Osteoblast (primary cell): ENCODE data around the gene FCMR. TPM values are rescaled to one million over a fixed set of nuclear protein-coding genes. Genes with fewer than 3 reads are reported as not detected.
A peak's percentile ranks its signal among the peaks of the same experiment; 100 is the strongest.

ENCODE experiments used
- DNase-seq: peaks from one replicate; pipeline ENCODE4 v3.0.0; 2011; ENCODE audit warnings: low spot score, mixed read lengths; ENCODE audit not compliant: insufficient read length; ENCODE audit errors: missing footprints
- H2AFZ ChIP-seq: 2 replicates; pipeline ENCODE4 v1.6.0; 2011; ENCODE audit warnings: mild to moderate bottlenecking, low read length
- H3K27ac ChIP-seq: 2 replicates; pipeline ENCODE4 v1.5.1; 2011; ENCODE audit warnings: mild to moderate bottlenecking, low read depth, low read length, moderate library complexity
- H3K27me3 ChIP-seq: 2 replicates; pipeline ENCODE4 v1.6.0; 2012; ENCODE audit warnings: mild to moderate bottlenecking, control low read depth, inconsistent platforms, low read length, moderate library complexity; ENCODE audit not compliant: insufficient read depth
- H3K36me3 ChIP-seq: 2 replicates; pipeline ENCODE4 v1.5.1; 2011; ENCODE audit warnings: mild to moderate bottlenecking, low read length, control low read depth, moderate library complexity; ENCODE audit not compliant: insufficient read depth
- H3K4me1 ChIP-seq: 2 replicates; pipeline ENCODE4 v1.5.1; 2011; ENCODE audit warnings: mild to moderate bottlenecking, low read length, control low read depth, moderate library complexity; ENCODE audit not compliant: insufficient read depth
- H3K4me2 ChIP-seq: 2 replicates; pipeline ENCODE4 v1.6.0; 2011; ENCODE audit warnings: mild to moderate bottlenecking, low read length; ENCODE audit not compliant: insufficient read depth
- H3K4me3 ChIP-seq: fragments of 200-600 bp; sonication (generic); 3 replicates; pipeline ENCODE4 v1.5.1; 2012; ENCODE audit warnings: mild to moderate bottlenecking, low read length, inconsistent platforms; ENCODE audit not compliant: insufficient read depth
- H3K79me2 ChIP-seq: 2 replicates; pipeline ENCODE4 v1.6.0; 2012; ENCODE audit warnings: mild to moderate bottlenecking, low read length, control low read depth, inconsistent platforms; ENCODE audit not compliant: insufficient read depth
- H3K9me3 ChIP-seq: 2 replicates; pipeline ENCODE4 v1.5.1; 2011; ENCODE audit warnings: low read depth, low read length, control low read depth
- H4K20me1 ChIP-seq: 2 replicates; pipeline ENCODE4 v1.6.0; 2012; ENCODE audit warnings: mild to moderate bottlenecking, low read length, control low read depth; ENCODE audit not compliant: insufficient read depth
- total RNA-seq: library from RNA; depleted of rRNA; stranded (reverse); fragments of >200 nt; gene quantifications from 2 replicates; pipeline ENCODE4 v1.2.3, GENCODE V29; 2012
- TF ChIP-seq, protein P1 (sequence below): IDR thresholded peaks from 2 replicates; pipeline ENCODE4 v1.5.1; 2011; ENCODE audit warnings: mild to moderate bottlenecking, low read depth, low read length, moderate library complexity; ENCODE audit errors: extremely low read depth

FCMR gene
- total RNA-seq, 1 donor: not detected

DNA sequence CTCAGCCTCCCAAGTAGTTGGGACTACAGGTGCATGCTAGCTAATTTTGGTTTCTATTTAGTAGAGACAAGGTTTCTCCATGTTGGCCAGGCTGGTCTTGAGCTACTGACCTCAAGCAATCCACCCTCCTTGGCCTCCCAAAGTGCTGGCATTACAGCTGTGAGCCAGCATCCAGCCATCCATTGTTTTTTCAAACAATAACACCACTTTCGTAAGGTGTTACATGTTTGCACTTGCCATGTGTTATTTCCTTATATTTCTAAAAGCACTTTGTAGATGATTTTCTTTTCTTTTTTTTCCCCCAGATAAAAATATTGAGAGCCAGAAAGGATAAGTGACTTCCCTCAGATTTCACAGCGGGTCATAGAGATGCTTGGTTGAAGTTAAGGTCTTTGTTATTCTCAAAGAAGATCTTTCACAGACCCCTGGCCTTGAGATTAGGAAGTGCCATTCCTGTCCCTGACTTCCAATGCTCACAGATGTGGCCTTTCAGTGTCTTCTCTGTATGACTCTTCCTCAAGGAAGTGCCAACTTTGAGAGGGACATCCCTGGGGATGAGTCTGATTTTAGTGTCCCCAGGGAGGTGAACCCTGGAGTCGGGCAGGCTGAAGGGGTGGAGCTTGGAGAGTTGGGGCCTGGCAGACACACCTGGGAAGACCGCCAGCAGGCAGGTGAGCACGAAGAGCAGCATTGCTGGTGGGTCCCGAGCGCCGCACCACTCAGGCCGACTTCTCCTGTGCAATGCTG, 18.3 kb upstream of the FCMR start:
- H3K27me3 ChIP-seq: peaks cover 35% of the 10 kb centered on the region
- H3K4me3 ChIP-seq: no peak overlapping the region
- H4K20me1 ChIP-seq: no peaks in the 10 kb centered on the region
- no peaks in the 10 kb centered on the region for H3K36me3 ChIP-seq
- no peak overlapping the region for H2AFZ ChIP-seq
- no peak overlapping the region for H3K27ac ChIP-seq
- TF ChIP-seq, protein P1, sequence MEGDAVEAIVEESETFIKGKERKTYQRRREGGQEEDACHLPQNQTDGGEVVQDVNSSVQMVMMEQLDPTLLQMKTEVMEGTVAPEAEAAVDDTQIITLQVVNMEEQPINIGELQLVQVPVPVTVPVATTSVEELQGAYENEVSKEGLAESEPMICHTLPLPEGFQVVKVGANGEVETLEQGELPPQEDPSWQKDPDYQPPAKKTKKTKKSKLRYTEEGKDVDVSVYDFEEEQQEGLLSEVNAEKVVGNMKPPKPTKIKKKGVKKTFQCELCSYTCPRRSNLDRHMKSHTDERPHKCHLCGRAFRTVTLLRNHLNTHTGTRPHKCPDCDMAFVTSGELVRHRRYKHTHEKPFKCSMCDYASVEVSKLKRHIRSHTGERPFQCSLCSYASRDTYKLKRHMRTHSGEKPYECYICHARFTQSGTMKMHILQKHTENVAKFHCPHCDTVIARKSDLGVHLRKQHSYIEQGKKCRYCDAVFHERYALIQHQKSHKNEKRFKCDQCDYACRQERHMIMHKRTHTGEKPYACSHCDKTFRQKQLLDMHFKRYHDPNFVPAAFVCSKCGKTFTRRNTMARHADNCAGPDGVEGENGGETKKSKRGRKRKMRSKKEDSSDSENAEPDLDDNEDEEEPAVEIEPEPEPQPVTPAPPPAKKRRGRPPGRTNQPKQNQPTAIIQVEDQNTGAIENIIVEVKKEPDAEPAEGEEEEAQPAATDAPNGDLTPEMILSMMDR: no peak
- DNase-seq: no peak
- H3K4me2 ChIP-seq: no peak overlapping the region
- no peaks in the 10 kb centered on the region for H3K9me3 ChIP-seq
- no peaks in the 10 kb centered on the region for H3K79me2 ChIP-seq
- H3K4me1 ChIP-seq: no peaks in the 10 kb centered on the region

DNA sequence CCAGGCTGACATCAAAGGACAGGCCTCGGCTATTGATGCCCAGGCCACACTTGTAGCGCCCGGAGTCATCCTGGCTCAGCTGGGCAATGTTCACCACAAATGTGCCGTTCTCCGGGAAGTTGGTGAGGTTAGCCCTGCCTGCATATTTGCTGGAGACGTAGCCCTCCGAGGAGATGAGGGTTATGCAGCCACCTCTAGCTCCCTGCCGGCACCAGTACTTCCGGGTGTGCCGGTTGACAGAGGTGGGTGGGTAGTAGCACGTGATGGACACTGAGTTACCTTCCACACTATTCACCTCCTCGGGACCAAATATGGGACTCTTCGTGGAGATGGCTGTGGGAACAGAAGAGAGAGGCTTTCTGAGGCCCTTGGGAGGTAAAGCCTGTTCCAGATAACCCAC, 17.4 kb upstream of the FCMR start:
- Histone ChIP-seq H3K27me3 (peaks cover 35% of the 10 kb centered on the region), H3K27ac (no peak overlapping the region), H3K79me2 (no peaks in the 10 kb centered on the region), H3K4me2 (no peak overlapping the region), H3K9me3 (no peaks in the 10 kb centered on the region), H3K4me3 (no peak overlapping the region), H2AFZ (no peak overlapping the region), H3K4me1 (no peaks in the 10 kb centered on the region), H3K36me3 (no peaks in the 10 kb centered on the region), H4K20me1 (no peaks in the 10 kb centered on the region)
- no peak for DNase-seq
- TF ChIP-seq, protein P1: no peak

DNA sequence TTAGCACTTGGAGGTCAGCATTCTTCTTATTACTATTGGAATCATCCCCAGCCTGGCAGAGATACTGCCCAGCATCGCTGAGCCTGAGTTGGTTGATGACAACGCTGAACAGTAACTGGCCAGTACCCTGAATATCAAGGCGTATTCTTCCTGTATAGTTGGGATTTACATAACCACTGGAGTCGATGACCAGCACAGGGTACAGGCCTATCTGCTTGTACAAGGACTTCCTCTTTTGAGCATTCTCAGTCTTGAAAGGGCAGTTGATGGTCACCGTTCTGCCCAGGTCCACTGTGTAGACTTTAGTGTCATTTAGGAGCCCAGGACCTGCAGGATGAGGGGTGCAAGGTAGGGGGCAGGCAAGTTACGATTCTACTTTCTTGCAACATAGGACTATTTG, 15.7 kb upstream of the FCMR start:
- Histone ChIP-seq H3K4me2 (no peak overlapping the region), H3K79me2 (no peaks in the 10 kb centered on the region), H2AFZ (no peak overlapping the region), H3K4me1 (no peaks in the 10 kb centered on the region), H3K27ac (no peak overlapping the region), H4K20me1 (no peaks in the 10 kb centered on the region), H3K4me3 (no peak overlapping the region), H3K9me3 (no peaks in the 10 kb centered on the region), H3K27me3 (peaks cover 24% of the 10 kb centered on the region), H3K36me3 (no peaks in the 10 kb centered on the region)
- TF ChIP-seq, protein P1: no peak
- no peak for DNase-seq

DNA sequence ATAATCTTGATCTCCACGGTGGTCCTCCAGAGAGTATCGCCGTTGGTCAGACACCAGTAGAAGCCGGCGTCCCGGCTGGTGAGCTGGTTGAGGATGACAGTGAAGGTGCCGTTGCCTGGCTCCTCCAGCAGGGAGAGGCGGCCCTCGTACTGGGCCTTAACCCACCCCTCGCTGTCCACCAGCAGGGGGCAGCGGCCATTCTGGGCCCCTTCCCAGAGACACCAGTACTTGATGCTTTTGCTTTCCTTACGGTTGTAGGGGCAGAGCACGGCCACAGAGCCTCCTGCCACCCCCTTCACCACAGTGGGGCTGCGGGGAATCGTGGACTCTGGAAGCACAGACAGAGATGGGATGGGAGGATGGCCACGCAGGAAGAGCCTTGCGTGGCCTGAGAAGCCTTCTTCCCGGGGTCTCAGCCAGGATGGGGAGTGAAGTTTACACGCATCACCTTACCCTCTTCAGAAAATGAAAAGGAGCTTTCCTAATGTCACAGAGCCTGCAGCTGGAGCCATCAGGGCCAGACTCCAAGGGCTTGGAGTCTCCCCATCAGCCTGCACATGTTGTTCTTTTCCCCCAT, 13.8 kb upstream of the FCMR start:
- Histone ChIP-seq H2AFZ (no peak overlapping the region), H3K4me2 (no peak overlapping the region), H3K27me3 (peaks cover 13% of the 10 kb centered on the region), H3K4me1 (no peaks in the 10 kb centered on the region), H3K36me3 (no peaks in the 10 kb centered on the region), H3K4me3 (no peak overlapping the region), H4K20me1 (no peaks in the 10 kb centered on the region), H3K27ac (no peak overlapping the region), H3K9me3 (no peaks in the 10 kb centered on the region), H3K79me2 (no peaks in the 10 kb centered on the region)
- peak; percentile 87 for DNase-seq
- TF ChIP-seq, protein P1: peak; percentile 66
